GM21447 (cell line): ENCODE measurements around the gene TMEM250.
"Not testable (repeated sequence)": the region's sequence is repeated elsewhere in the genome, so short reads cannot be mapped to it uniquely, and the experiment has no call there.

Experiments used
- ATAC-seq: cut with Tn5 transposase; IDR thresholded peaks from one replicate; pipeline ENCODE4 v1.9.1; 2021; ENCODE audit not compliant: unreplicated experiment

The TMEM250 gene

GRCh38 chr9:136118320-136119060, at the start of gene TMEM250:
Gene TMEM250 (minus strand): TSS chr9:136118875. CDS start chr9:136116900, 1,975 bp downstream.
- ATAC-seq, result peak; percentile 65

GRCh38 chr9:136163248-136163850, 44.7 kb upstream of the TMEM250 start:
- ATAC-seq, result no peak

- ATAC-seq, result no peak
These were observed 42.4 kb upstream of the TMEM250 start for GRCh38 chr9:136160995-136161610.

- ATAC-seq, result no peak
These were observed 41.7 kb upstream of the TMEM250 start for GRCh38 chr9:136160381-136160841.

- no peak for ATAC-seq
These were observed 41.2 kb upstream of the TMEM250 start for GRCh38 chr9:136159851-136160250.

GRCh38 chr9:136157477-136158265, 39.0 kb upstream of the TMEM250 start:
- ATAC-seq, result no peak

GRCh38 chr9:136156209-136157120, 37.8 kb upstream of the TMEM250 start:
- ATAC-seq, result no peak

GRCh38 chr9:136155576-136155975, 36.9 kb upstream of the TMEM250 start:
- no peak for ATAC-seq

- ATAC-seq, result no peak
These were observed 36.3 kb upstream of the TMEM250 start for GRCh38 chr9:136154943-136155342.

- no peak for ATAC-seq
These were observed 34.8 kb upstream of the TMEM250 start for GRCh38 chr9:136153381-136154065.

- no peak for ATAC-seq
These were observed 34.3 kb upstream of the TMEM250 start for GRCh38 chr9:136152931-136153330.

- ATAC-seq, result no peak
These were observed 33.8 kb upstream of the TMEM250 start for GRCh38 chr9:136152543-136152866.

- ATAC-seq, result no peak
These were observed 33.3 kb upstream of the TMEM250 start for GRCh38 chr9:136151848-136152542.

GRCh38 chr9:136151214-136151804, 32.6 kb upstream of the TMEM250 start:
- ATAC-seq, result no peak

GRCh38 chr9:136150664-136151213, 32.1 kb upstream of the TMEM250 start:
- not testable (repeated sequence) for ATAC-seq

GRCh38 chr9:136149853-136150252, 31.2 kb upstream of the TMEM250 start:
- no peak for ATAC-seq

GRCh38 chr9:136149337-136149736, 30.7 kb upstream of the TMEM250 start:
- ATAC-seq, result no peak

GRCh38 chr9:136148766-136149165, 30.1 kb upstream of the TMEM250 start:
- no peak for ATAC-seq
